HepG2 (cell line): ENCODE measurements around the gene SETD2. TPM values are rescaled to one million over a fixed set of nuclear protein-coding genes. Genes with fewer than 3 reads are reported as not detected.

Experiments
- CENPBD1 ChIP-seq: sonication (generic); formaldehyde crosslinking; IDR thresholded peaks from 2 replicates; pipeline ENCODE4 v1.8.0; 2022; ENCODE audit warnings: missing genetic modification reagents, low read depth, mild to moderate bottlenecking, borderline replicate concordance
- ISX ChIP-seq: sonication (generic); formaldehyde crosslinking; conservative IDR thresholded peaks from 2 replicates; pipeline ENCODE4 v1.5.0; 2020; ENCODE audit warnings: missing genetic modification reagents
- NCOR1 ChIP-seq: fragments of 200-600 bp; sonication (generic); IDR thresholded peaks from 2 replicates; pipeline ENCODE4 v1.7.0; 2017; ENCODE audit warnings: antibody characterized with exemption, low read length, borderline replicate concordance
- NR2F2 ChIP-seq: IDR thresholded peaks from 2 replicates; pipeline ENCODE4 v1.6.1; 2012; ENCODE audit warnings: low read depth, inconsistent platforms, borderline replicate concordance
- POLR2G ChIP-seq: fragments of 200-400 bp; formaldehyde crosslinking; IDR thresholded peaks from 2 replicates; pipeline ENCODE4 v1.6.1; 2018; ENCODE audit warnings: mild to moderate bottlenecking, low read depth, low read length, moderate library complexity
- RXRA ChIP-seq: sonication (generic); formaldehyde crosslinking; IDR thresholded peaks from 2 replicates; pipeline ENCODE4 v1.5.1; 2020; ENCODE audit warnings: missing genetic modification reagents
- SAFB2 ChIP-seq: sonication (generic); formaldehyde crosslinking; IDR thresholded peaks from 2 replicates; pipeline ENCODE4 v1.5.1; 2020; ENCODE audit warnings: missing genetic modification reagents, low read depth, mild to moderate bottlenecking, borderline replicate concordance
- TCF7 ChIP-seq: sonication (generic); IDR thresholded peaks from 2 replicates; pipeline ENCODE4 v1.6.1; 2016; ENCODE audit warnings: antibody characterized with exemption, low read depth
- ZBTB8A ChIP-seq: sonication (generic); formaldehyde crosslinking; IDR thresholded peaks from 2 replicates; pipeline ENCODE4 v1.4.0; 2020; ENCODE audit warnings: mild to moderate bottlenecking, low read depth, missing genetic modification reagents, borderline replicate concordance
- ZNF30 ChIP-seq: sonication (generic); formaldehyde crosslinking; IDR thresholded peaks from 2 replicates; pipeline ENCODE4 v1.5.0; 2020; ENCODE audit warnings: mild to moderate bottlenecking, missing genetic modification reagents
- ZNF782 ChIP-seq: sonication (generic); formaldehyde crosslinking; IDR thresholded peaks from 2 replicates; pipeline ENCODE4 v1.4.0; 2020; ENCODE audit warnings: missing genetic modification reagents, mild to moderate bottlenecking, borderline replicate concordance
- ZSCAN30 ChIP-seq: sonication (generic); formaldehyde crosslinking; IDR thresholded peaks from 2 replicates; pipeline ENCODE4 v1.5.0; 2020; ENCODE audit warnings: mild to moderate bottlenecking, missing genetic modification reagents
- polyA plus RNA-seq, 8 experiments: library from polyadenylated mRNA; depleted of rRNA in 3 of 8; stranded (reverse) in 7 of 8; unstranded in 1 of 8; fragments of >200 nt; fragmentation: Illumina TruSeq in 4 of 8; extraction: Trizol in 4 of 8; gene quantifications; 2 replicates each; pipeline versions ENCODE4 v1.2.1 to v1.2.3, GENCODE V29; 2011 to 2016; ENCODE audit warnings: low read depth in 4 of 8, missing spikeins in 1 of 8, mixed read lengths in 1 of 8; ENCODE audit not compliant: insufficient read depth in 1 of 8
- total RNA-seq, 5 experiments: library from RNA; depleted of rRNA; stranded (reverse); fragments of >200 nt; fragmentation: Illumina TruSeq; extraction: Trizol; gene quantifications; 2 replicates each; pipeline ENCODE4 v1.2.3, GENCODE V29; 2016; ENCODE audit warnings: low read depth in 1 of 5
- TF ChIP-seq, protein P1 (sequence below): sonication (generic); formaldehyde crosslinking; IDR thresholded peaks from 2 replicates; pipeline ENCODE4 v1.9.0; 2022; ENCODE audit warnings: low read depth, missing genetic modification reagents
- TF ChIP-seq, protein P2 (sequence below): sonication (generic); formaldehyde crosslinking; IDR thresholded peaks from 2 replicates; pipeline ENCODE4 v1.4.0; 2020; ENCODE audit warnings: mild to moderate bottlenecking, missing genetic modification reagents
- TF ChIP-seq, protein P3 (sequence below): IDR thresholded peaks from 2 replicates; pipeline ENCODE4 v1.6.1; 2012; ENCODE audit warnings: low read depth, low read length, improper control_type of control experiment

Gene SETD2
- total and polyA plus RNA-seq, 2 of the 13 experiments (the other 11 are each of a cell fraction or from before 2014, with no cell fraction given), result 14.2 to 24.2 TPM

GRCh38 chr3:46978985-46979944 lies 184.6 kb downstream of the SETD2 start, which contains the start of gene NBEAL2 (continued):
- no peak for TF ChIP-seq CENPBD1
- no peak for TF ChIP-seq NR2F2
- no peak for TF ChIP-seq NCOR1
- TF ChIP-seq ZNF782, result peak; percentile 28; the same call in 1 of the 2 replicates
- TF ChIP-seq TCF7, result no peak
- TF ChIP-seq, protein P1, sequence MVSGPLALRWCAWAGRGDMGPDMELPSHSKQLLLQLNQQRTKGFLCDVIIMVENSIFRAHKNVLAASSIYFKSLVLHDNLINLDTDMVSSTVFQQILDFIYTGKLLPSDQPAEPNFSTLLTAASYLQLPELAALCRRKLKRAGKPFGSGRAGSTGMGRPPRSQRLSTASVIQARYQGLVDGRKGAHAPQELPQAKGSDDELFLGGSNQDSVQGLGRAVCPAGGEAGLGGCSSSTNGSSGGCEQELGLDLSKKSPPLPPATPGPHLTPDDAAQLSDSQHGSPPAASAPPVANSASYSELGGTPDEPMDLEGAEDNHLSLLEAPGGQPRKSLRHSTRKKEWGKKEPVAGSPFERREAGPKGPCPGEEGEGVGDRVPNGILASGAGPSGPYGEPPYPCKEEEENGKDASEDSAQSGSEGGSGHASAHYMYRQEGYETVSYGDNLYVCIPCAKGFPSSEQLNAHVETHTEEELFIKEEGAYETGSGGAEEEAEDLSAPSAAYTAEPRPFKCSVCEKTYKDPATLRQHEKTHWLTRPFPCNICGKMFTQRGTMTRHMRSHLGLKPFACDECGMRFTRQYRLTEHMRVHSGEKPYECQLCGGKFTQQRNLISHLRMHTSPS (CRISPR knock-in tag), result peak; percentile 88
- no peak for TF ChIP-seq ISX
- peak; percentile 46; the same call in 1 of the 2 replicates for TF ChIP-seq RXRA (CRISPR knock-in tag)
- TF ChIP-seq, protein P2, sequence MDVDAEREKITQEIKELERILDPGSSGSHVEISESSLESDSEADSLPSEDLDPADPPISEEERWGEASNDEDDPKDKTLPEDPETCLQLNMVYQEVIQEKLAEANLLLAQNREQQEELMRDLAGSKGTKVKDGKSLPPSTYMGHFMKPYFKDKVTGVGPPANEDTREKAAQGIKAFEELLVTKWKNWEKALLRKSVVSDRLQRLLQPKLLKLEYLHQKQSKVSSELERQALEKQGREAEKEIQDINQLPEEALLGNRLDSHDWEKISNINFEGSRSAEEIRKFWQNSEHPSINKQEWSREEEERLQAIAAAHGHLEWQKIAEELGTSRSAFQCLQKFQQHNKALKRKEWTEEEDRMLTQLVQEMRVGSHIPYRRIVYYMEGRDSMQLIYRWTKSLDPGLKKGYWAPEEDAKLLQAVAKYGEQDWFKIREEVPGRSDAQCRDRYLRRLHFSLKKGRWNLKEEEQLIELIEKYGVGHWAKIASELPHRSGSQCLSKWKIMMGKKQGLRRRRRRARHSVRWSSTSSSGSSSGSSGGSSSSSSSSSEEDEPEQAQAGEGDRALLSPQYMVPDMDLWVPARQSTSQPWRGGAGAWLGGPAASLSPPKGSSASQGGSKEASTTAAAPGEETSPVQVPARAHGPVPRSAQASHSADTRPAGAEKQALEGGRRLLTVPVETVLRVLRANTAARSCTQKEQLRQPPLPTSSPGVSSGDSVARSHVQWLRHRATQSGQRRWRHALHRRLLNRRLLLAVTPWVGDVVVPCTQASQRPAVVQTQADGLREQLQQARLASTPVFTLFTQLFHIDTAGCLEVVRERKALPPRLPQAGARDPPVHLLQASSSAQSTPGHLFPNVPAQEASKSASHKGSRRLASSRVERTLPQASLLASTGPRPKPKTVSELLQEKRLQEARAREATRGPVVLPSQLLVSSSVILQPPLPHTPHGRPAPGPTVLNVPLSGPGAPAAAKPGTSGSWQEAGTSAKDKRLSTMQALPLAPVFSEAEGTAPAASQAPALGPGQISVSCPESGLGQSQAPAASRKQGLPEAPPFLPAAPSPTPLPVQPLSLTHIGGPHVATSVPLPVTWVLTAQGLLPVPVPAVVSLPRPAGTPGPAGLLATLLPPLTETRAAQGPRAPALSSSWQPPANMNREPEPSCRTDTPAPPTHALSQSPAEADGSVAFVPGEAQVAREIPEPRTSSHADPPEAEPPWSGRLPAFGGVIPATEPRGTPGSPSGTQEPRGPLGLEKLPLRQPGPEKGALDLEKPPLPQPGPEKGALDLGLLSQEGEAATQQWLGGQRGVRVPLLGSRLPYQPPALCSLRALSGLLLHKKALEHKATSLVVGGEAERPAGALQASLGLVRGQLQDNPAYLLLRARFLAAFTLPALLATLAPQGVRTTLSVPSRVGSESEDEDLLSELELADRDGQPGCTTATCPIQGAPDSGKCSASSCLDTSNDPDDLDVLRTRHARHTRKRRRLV (CRISPR knock-in tag), result no peak
- TF ChIP-seq ZBTB8A (CRISPR knock-in tag), result no peak
- TF ChIP-seq, protein P3, sequence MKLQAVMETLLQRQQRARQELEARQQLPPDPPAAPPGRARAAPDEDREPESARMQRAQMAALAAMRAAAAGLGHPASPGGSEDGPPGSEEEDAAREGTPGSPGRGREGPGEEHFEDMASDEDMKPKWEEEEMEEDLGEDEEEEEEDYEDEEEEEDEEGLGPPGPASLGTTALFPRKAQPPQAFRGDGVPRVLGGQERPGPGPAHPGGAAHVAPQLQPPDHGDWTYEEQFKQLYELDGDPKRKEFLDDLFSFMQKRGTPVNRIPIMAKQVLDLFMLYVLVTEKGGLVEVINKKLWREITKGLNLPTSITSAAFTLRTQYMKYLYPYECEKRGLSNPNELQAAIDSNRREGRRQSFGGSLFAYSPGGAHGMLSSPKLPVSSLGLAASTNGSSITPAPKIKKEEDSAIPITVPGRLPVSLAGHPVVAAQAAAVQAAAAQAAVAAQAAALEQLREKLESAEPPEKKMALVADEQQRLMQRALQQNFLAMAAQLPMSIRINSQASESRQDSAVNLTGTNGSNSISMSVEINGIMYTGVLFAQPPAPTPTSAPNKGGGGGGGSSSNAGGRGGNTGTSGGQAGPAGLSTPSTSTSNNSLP, result no peak
- peak; percentile 87 for TF ChIP-seq POLR2G
- no peak for TF ChIP-seq ZSCAN30 (CRISPR knock-in tag)
- no peak for TF ChIP-seq ZNF30
- TF ChIP-seq SAFB2, result no peak; the same call in 1 of the 2 replicates
